ENCODE results near the gene MPZL1.

Gene MPZL1

DNA sequence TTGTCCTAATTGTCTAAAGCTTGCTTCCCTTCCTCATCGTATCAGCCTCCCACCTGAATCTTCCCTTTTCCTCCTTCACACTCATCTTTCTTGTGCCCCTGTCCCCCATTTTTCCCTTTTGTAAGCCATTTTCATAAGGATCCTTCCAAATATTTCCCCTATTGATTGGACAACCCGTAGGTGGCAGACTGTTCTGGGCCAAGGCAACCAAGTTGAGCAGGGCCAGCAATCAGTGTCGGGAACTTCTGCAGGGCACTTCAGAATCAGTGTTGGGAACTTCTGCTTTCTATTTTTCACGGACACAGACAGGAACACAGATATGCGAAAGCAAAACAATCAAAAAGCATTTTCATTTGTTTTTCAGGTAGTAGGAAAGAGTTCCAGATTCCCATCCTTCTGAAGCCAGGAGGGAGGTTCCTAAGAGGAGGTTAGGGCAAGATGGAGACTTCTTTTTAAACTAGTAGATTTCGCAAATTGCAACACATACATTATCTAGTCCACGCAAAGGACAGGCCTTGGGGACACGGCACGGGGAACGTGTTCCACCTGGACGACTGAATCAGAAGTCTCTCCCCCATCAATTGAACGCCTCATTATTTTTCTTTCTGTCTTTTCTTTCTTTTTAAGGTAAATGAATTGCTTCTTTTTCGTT is 691 bp upstream of the MPZL1 start:
- H3K27ac ChIP-seq: peak overlapping the region; percentile 98
- TF ChIP-seq, protein P1, sequence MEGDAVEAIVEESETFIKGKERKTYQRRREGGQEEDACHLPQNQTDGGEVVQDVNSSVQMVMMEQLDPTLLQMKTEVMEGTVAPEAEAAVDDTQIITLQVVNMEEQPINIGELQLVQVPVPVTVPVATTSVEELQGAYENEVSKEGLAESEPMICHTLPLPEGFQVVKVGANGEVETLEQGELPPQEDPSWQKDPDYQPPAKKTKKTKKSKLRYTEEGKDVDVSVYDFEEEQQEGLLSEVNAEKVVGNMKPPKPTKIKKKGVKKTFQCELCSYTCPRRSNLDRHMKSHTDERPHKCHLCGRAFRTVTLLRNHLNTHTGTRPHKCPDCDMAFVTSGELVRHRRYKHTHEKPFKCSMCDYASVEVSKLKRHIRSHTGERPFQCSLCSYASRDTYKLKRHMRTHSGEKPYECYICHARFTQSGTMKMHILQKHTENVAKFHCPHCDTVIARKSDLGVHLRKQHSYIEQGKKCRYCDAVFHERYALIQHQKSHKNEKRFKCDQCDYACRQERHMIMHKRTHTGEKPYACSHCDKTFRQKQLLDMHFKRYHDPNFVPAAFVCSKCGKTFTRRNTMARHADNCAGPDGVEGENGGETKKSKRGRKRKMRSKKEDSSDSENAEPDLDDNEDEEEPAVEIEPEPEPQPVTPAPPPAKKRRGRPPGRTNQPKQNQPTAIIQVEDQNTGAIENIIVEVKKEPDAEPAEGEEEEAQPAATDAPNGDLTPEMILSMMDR (conservative IDR thresholded peaks at IDR 0.05): peak; percentile 78
- TF ChIP-seq ZFX (IDR thresholded peaks at IDR 0.05): no peak

DNA sequence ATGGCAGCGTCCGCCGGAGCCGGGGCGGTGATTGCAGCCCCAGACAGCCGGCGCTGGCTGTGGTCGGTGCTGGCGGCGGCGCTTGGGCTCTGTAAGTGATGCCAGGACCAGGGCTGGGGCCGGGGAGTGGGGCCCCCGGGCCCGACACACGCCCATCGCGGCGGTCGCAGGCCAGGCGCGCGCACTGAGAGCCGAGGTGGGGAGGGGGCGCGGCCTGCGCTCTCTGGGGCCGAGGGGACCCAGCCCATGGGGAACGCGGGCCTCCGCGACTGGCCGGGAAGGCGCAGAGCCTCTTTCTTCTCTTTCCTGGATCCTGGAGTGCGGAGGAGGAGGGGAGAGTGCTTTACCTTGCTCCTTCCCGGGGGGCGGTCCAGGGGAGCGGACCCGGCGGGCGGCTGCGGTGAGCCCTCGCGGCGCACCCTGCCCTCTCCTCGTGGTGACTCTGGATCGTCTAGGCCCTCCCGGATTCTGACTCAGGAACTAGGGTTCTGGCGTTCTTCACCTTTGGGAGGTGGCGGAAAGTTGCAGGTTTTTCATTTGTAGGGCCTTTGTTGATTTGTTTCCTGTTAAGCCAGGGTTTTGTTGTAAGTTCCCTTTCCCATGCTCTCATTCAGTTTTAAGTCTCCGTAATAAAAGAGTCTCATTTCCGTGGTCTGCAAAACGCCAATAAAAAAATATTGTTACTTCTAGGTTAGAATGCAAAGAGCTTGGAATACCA is 529 bp downstream of the MPZL1 start:
- TF ChIP-seq ZFX (IDR thresholded peaks at IDR 0.05): peak; percentile 81
- TF ChIP-seq, protein P1 (conservative IDR thresholded peaks at IDR 0.05): no peak
- H3K27ac ChIP-seq: peak overlapping the region; percentile 98

DNA sequence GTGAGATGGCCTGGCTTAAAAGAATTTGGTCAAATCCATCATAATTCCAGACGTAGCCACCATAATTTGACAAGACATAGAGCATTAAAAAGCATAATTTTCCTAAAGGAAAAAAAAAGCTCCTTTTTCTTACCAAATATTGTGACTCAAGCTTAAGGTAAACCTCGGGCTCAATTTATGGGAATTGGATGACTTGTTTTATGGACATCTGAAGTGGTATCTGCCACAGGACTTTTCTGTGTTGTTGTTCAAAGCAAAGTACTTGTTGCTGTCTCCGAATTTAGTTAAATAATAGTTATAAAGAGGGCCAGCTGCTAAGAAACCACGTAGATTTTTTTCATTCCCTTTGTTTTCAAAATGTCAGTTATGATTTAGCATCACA is 1.1 kb downstream of the MPZL1 start:
- TF ChIP-seq ZFX (IDR thresholded peaks at IDR 0.05): no peak
- TF ChIP-seq, protein P1 (conservative IDR thresholded peaks at IDR 0.05): no peak
- H3K27ac ChIP-seq: peak overlapping the region; percentile 98

DNA sequence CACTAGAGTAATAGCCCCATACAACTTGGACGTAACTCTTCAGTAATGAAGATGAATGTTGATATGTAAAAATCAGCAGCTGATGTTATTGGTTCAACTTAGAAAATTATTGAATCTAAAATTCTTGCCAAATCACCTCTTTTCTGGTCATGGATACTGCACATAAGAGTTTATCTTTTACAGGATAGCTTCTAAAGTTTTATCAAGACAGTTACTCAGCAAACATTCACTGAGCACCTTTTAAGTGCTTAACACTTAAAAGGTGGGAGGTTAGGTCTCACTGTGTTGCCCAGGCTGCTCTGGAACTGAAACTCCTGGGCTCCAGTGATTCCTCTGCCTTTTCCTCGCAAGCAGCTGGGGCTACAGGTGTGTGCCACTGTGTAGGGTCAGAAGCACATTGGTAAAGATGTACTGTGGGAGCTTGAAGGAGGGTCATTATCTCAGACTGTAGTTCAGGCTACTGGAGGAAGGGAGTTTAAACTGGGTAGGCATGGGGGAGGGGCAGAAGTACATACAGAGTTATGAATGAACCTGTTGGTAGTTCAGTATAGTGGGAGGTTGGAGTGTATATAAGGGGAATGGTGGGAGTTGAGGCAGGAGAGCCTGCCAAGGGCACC is 2.0 kb downstream of the MPZL1 start:
- H3K27ac ChIP-seq: no peak overlapping the region
- TF ChIP-seq, protein P1 (conservative IDR thresholded peaks at IDR 0.05): no peak
- TF ChIP-seq ZFX (IDR thresholded peaks at IDR 0.05): no peak

DNA sequence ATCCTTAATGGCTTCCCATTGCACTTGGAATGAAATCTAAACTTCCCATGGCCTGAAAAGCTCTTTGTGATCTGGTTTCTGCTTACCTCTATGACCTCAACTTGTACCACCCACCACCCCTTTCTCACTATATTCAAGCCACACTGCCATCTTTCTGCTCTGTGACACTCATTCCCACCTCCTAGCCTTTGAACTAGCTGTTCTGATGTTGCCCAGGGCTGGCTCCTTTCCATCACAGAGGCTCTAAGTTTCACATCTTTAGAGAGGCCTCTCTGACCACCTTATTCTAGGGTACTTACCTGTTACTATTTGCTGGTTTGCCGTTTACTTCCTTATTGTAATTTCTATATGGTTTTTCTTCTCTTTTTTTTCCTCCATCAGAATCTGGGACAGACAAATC is 4.2 kb downstream of the MPZL1 start:
- no peak overlapping the region for H3K27ac ChIP-seq
- TF ChIP-seq, protein P1 (conservative IDR thresholded peaks at IDR 0.05): no peak
- no peak for TF ChIP-seq ZFX (IDR thresholded peaks at IDR 0.05)

DNA sequence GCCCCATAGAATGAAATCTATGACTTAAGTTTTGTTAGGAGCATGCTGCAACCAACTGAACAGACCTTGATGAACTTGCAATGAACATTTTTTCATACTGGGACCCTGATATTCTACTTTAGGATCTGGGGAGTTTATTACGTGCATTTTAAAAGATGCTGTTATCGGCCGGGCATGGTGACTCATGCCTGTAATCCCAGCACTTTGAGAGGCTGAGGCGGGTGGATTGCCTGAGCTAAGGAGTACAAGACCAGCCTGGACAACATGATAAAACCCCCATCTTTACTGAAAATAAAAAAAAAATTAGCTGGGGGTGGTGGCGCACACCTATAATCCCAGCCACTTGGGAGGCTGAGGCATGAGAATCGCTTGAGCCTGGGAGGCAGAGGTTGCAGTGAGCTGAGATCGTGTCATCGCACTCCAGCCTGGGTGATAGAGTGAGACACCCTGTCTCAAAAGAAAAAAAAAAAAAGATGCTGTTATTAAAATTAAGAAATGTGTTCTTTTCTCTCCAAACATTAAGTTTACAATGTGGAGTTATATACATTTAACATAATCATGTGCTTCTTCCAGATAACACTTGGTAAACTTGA is 7.1 kb downstream of the MPZL1 start:
- no peak for TF ChIP-seq ZFX (IDR thresholded peaks at IDR 0.05)
- TF ChIP-seq, protein P1 (conservative IDR thresholded peaks at IDR 0.05): no peak
- no peak overlapping the region for H3K27ac ChIP-seq

DNA sequence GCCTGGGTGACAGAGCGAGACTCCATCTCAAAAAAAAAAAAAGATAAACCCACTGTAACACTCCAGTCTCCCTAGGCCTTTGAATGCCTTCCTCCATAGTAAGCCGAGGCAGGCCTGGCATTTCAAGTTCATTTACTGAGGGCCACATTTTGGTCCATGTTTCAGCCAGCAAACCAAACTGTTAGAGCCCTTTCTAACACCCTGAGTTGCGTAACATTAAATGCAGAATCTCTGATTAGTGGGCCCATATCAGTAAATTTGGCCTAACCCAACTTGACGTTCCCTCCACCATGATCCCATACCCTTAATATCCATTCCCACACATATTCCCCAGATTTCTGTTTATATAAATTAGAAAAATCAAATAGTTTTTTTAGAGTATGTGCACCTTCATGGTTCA is 12.4 kb downstream of the MPZL1 start:
- TF ChIP-seq, protein P1 (conservative IDR thresholded peaks at IDR 0.05): no peak
- TF ChIP-seq ZFX (IDR thresholded peaks at IDR 0.05): no peak
- no peak overlapping the region for H3K27ac ChIP-seq

Measured in C4-2B (cell line).